ENCODE data around the gene PDE11A. TPM values are rescaled to one million over a fixed set of nuclear protein-coding genes. Genes with fewer than 3 reads are reported as not detected.

The PDE11A gene
- total RNA-seq: under 0.01 TPM in 2 replicates

DNA sequence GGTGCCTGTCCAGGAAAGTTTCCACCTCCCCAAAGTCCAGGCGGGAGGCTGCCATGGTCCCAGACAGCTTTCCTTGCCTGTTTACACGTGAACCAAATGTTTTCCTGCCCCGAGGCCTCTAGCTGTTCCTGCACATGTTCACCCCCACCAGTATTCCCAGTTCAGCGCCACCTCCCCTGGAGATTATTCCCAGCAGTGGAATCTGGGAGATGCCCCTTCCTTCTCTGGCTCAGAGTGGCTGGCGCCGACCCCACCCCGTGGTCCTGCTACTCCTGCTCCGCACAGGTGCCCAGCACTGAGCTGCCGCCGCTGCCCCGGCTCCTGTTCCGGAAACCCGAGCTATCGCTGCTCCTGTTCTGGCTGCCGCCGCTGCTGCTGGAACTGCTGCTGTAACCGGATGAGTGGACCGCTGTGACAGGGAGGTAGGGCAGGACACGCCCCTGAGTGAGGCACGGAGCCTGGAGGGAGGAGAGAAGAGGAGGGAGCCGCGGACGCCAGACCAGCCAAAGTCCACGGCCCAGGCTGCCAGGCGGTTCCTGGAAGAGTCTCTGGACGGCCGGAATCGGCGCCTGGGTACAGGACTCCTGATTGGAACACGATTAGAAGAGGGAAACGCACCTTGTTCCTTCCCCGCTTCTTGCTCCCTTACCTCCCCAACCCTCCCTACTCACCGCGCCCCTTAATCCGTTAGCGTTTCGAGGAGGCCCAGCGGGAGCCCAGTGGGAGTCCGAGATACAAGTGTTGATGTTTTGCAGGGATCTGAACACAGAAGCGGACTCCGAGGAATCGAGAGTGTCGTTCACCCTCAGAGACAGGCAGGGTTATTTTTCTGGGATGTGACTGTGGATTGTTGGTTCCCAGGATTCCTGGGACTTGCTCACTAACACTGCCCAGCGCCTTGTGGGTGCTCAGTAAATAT, at the start of gene PDE11A:
Gene PDE11A, minus strand, starts transcription at position 395 of the 919 bp plus-strand sequence. Its CDS starts 340 bp downstream, at position 55.

DNA sequence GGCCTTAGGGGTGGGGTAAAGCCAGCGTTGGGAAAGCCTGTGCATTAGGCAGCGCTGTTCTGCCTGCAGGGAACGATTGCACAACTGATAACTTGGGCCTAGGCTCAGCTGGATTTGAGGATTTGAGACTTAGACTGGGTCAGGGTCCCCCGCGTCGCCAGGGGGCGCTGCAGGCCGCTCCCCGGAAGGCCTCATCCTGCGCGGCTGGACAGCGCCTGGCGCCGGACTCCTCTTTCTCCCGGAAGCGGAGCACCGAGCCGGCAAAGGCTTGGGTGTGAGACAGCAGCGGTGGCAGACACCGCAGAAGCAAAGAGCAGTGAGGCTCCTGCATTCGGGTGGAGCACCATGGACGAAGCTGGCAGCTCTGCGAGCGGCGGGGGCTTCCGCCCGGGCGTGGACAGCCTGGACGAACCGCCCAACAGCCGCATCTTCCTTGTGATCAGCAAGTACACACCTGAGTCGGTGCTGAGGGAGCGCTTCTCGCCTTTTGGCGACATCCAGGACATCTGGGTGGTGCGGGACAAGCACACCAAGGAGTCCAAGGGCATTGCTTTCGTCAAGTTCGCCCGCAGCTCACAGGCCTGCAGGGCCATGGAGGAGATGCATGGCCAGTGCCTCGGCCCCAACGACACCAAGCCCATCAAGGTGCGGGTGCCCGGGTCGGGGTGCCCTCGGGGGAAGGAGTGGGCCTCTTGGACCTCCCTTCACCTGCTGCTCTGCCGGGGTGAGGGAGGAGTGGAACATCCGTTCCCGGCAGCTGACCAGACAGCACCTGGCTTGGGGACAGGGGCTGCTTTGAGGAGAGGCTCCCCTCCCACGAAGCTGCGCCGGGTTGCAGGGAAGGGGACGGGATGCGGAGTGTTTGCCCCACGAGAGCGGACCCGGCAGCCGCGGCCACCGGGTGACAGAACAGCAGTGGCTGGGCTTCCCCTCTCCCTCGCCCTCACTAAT, 39.9 kb upstream of the PDE11A start, which contains the start of gene RBM45:
Gene RBM45, plus strand, starts transcription at position 236 of the 951 bp plus-strand sequence. Its CDS starts 110 bp downstream, at position 346.

Other genes starting within 250 kb of the PDE11A start
- 18.1 and 28.3 TPM in 2 replicates for gene RBM45, start 39.7 kb upstream of the PDE11A start, total RNA-seq
- gene OSBPL6, start 121.7 kb upstream of the PDE11A start, total RNA-seq: 0.65 and 13.4 TPM in 2 replicates

All from bladder microvascular endothelial cell (primary cell).